Activated CD8-positive, alpha-beta memory T cell treated with anti-CD3 and anti-CD28 coated beads, Interleukin-2, amount 50 U/mL, for 1 hour (primary cell): ENCODE data around the gene LPAR6.

ENCODE experiments used
- DNase-seq: peaks from one replicate; pipeline ENCODE4 v3.0.0-alpha.2; 2020; ENCODE audit errors: extremely low read depth

LPAR6 gene

GRCh38 chr13:48414501-48414900, 1.6 kb upstream of the LPAR6 start:
- DNase-seq: no peak

- no peak for DNase-seq
Observed at GRCh38 chr13:48411841-48412531, 927 bp downstream of the LPAR6 start.

GRCh38 chr13:48411147-48411794, 1.6 kb downstream of the LPAR6 start:
- no peak for DNase-seq

GRCh38 chr13:48410199-48410598, 2.7 kb downstream of the LPAR6 start:
- DNase-seq: no peak

GRCh38 chr13:48405875-48406274, 7.0 kb downstream of the LPAR6 start:
- no peak for DNase-seq

GRCh38 chr13:48404952-48405351, 8.0 kb downstream of the LPAR6 start:
- no peak for DNase-seq

GRCh38 chr13:48403913-48404312, 9.0 kb downstream of the LPAR6 start:
- no peak for DNase-seq

- no peak for DNase-seq
Observed at GRCh38 chr13:48403151-48403631, 9.7 kb downstream of the LPAR6 start.

- no peak for DNase-seq
Observed at GRCh38 chr13:48402325-48402932, 10.5 kb downstream of the LPAR6 start.

GRCh38 chr13:48401480-48401879, 11.4 kb downstream of the LPAR6 start:
- DNase-seq: no peak

- DNase-seq: no peak
Observed at GRCh38 chr13:48400850-48401291, 12.0 kb downstream of the LPAR6 start.

GRCh38 chr13:48400090-48400694, 12.7 kb downstream of the LPAR6 start:
- no peak for DNase-seq

GRCh38 chr13:48398450-48399095, 14.3 kb downstream of the LPAR6 start:
- no peak for DNase-seq

GRCh38 chr13:48397744-48398143, 15.2 kb downstream of the LPAR6 start:
- no peak for DNase-seq

- no peak for DNase-seq
Observed at GRCh38 chr13:48393698-48394085, 19.2 kb downstream of the LPAR6 start.

- DNase-seq: no peak
Observed at GRCh38 chr13:48393030-48393697, 19.7 kb downstream of the LPAR6 start.

- DNase-seq: no peak
Observed at GRCh38 chr13:48391257-48391656, 21.7 kb downstream of the LPAR6 start.

- no peak for DNase-seq
Observed at GRCh38 chr13:48386816-48387215, 26.1 kb downstream of the LPAR6 start.

GRCh38 chr13:48383384-48383783, 29.5 kb downstream of the LPAR6 start:
- no peak for DNase-seq

- no peak for DNase-seq
Observed at GRCh38 chr13:48380581-48380980, 32.3 kb downstream of the LPAR6 start.

GRCh38 chr13:48377857-48378256, 35.1 kb downstream of the LPAR6 start:
- no peak for DNase-seq

- DNase-seq: no peak
Observed at GRCh38 chr13:48370815-48371214, 42.1 kb downstream of the LPAR6 start.
